Caco-2 (cell line): ENCODE results near the gene KLHDC9. TPM values are rescaled to one million over a fixed set of nuclear protein-coding genes. Genes with fewer than 3 reads are reported as not detected.
A peak's percentile ranks its signal among the peaks of the same experiment; 100 is the strongest.

Experiments
- BruUV-seq: library from RNA; stranded (reverse); fragments of 400-500 nt; replicated peaks from 2 replicates; lab custom pipeline; 2021; lab: Mats Ljungman, UMichigan
- CTCF ChIA-PET: fragments of 300-600 bp; sonication (Branson Sonifier 250); formaldehyde crosslinking; loops from one replicate; lab custom pipeline; 2022; ENCODE audit warnings: antibody characterized with exemption; lab: Charles Lee
- POLR2A ChIA-PET: fragments of 300-600 bp; sonication (Branson Sonifier 250); formaldehyde crosslinking; loops from one replicate; lab custom pipeline; 2022; ENCODE audit warnings: antibody characterized with exemption; lab: Charles Lee
- DNase-seq, 2 experiments: peaks; one replicate each; pipeline versions ENCODE4 v3.0.0 to v3.0.0-alpha.2; 2020 to 2022
- H3K27me3 ChIP-seq: replicated peaks from 2 replicates; pipeline ENCODE4 v1.6.0; 2011; ENCODE audit warnings: low read length; ENCODE audit not compliant: control insufficient read depth, insufficient read depth
- H3K36me3 ChIP-seq: 2 replicates; pipeline ENCODE4 v1.5.1; 2011; ENCODE audit warnings: low read length; ENCODE audit not compliant: control insufficient read depth, insufficient read depth
- H3K4me1 ChIP-seq: fragments of 250-450 bp; sonication (Bioruptor Pico); 2 replicates; pipeline ENCODE4 v1.5.1; 2020; ENCODE audit warnings: mild to moderate bottlenecking
- H3K4me3 ChIP-seq: 2 replicates; pipeline ENCODE4 v1.5.1; 2011; ENCODE audit warnings: low read depth, mild to moderate bottlenecking, control low read depth, low read length
- H3K9me3 ChIP-seq: fragments of 250-450 bp; sonication (Bioruptor Pico); 2 replicates; pipeline ENCODE4 v1.5.1; 2020; ENCODE audit warnings: mild to moderate bottlenecking, moderate library complexity
- H3K27ac Mint-ChIP-seq: one replicate; pipeline ENCODE4 v1.8.0; 2022; ENCODE audit warnings: mixed read lengths; ENCODE audit not compliant: unreplicated experiment
- H3K27me3 Mint-ChIP-seq: one replicate; pipeline ENCODE4 v1.8.0; 2022; ENCODE audit warnings: mixed read lengths; ENCODE audit not compliant: insufficient read depth, unreplicated experiment
- H3K36me3 Mint-ChIP-seq: one replicate; pipeline ENCODE4 v1.8.0; 2022; ENCODE audit warnings: mild to moderate bottlenecking, mixed read lengths; ENCODE audit not compliant: insufficient read depth, unreplicated experiment
- H3K4me1 Mint-ChIP-seq: one replicate; pipeline ENCODE4 v1.8.0; 2022; ENCODE audit warnings: low read depth, mixed read lengths; ENCODE audit not compliant: unreplicated experiment
- H3K4me3 Mint-ChIP-seq: one replicate; pipeline ENCODE4 v1.8.0; 2022; ENCODE audit warnings: mild to moderate bottlenecking, moderate library complexity, mixed read lengths; ENCODE audit not compliant: unreplicated experiment
- H3K9me3 Mint-ChIP-seq: one replicate; pipeline ENCODE4 v1.8.0; 2022; ENCODE audit warnings: mixed read lengths; ENCODE audit not compliant: unreplicated experiment
- intact Hi-C: fragments of 100-400 bp; cut with micrococcal nuclease; formaldehyde crosslinking; loops from one replicate; pipeline ENCODE4 v1.10.0; 2022; ENCODE audit not compliant: unreplicated experiment
- total RNA-seq: library from RNA; stranded (reverse); gene quantifications from 2 replicates; pipeline ENCODE4 v1.2.3, GENCODE V29; 2022
- TF ChIP-seq, protein P1 (sequence below), 2 experiments: fragments of 200-600 bp in 1 of 2; IDR thresholded peaks; 1 replicate in 1 of 2; 2 replicates in 1 of 2; pipeline versions ENCODE4 v1.5.1 to v1.8.0; 2011 to 2022; ENCODE audit warnings: antibody characterized with exemption in 1 of 2, control low read depth in 1 of 2, inconsistent platforms in 1 of 2, low read depth in 1 of 2, low read length in 1 of 2, mild to moderate bottlenecking in 1 of 2, moderate library complexity in 1 of 2; ENCODE audit not compliant: insufficient read depth in 1 of 2, severe bottlenecking in 1 of 2, unreplicated experiment in 1 of 2

KLHDC9 gene
- total RNA-seq, 1 experiment from 2014 or later = 2.0 TPM

DNA sequence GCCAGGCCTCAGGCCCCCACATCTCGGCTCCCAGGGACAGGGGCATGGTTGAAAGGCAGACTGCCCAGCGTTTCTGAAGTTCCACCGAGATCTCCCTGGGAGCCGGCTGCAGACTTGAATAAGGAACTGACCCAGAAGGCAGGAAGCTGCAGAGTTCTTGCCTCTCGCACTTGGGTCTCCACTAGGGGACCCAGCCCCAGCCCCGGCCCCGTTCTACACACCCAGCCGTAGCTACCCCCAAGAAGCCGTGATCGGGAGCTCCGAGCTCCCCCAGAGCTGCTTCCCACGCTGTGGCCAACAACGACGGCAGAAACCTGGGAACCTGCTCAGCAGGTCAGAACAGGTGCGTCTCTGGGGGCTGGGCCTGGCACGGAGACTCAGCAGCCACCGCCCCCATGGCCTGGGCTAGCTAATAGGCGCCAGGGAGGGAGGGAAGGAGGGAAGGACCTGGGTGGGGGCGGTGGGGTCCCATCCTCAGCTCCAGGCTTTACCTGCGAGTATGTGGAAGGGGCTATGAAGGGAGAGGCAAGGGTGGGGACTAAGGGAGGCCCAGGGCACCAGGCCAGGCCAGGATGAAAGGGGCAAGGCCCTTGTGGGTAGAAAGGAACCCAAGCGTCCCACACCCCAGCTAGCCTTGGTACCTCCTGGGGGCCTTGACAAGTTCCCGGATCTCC, 8.8 kb upstream of the KLHDC9 start, which contains the start of gene NECTIN4:
NECTIN4 (minus strand) TSS at position 308 of the 674 bp plus-strand sequence; CDS start at position 46, 262 bp downstream.
- Histone ChIP-seq H3K4me1 (peaks cover 15% of the 10 kb centered on the region), H3K4me3 (no peak within 1 kb of the TSS), H3K27me3 (no peaks in the 10 kb centered on the region), H3K36me3 (no peaks in the 10 kb centered on the region), H3K9me3 (no peaks in the 10 kb centered on the region)
- peak within 1 kb of the TSS; percentile 42 for H3K4me3 Mint-ChIP-seq
- H3K27me3 Mint-ChIP-seq = no peaks in the 10 kb centered on the region
- TF ChIP-seq, protein P1, sequence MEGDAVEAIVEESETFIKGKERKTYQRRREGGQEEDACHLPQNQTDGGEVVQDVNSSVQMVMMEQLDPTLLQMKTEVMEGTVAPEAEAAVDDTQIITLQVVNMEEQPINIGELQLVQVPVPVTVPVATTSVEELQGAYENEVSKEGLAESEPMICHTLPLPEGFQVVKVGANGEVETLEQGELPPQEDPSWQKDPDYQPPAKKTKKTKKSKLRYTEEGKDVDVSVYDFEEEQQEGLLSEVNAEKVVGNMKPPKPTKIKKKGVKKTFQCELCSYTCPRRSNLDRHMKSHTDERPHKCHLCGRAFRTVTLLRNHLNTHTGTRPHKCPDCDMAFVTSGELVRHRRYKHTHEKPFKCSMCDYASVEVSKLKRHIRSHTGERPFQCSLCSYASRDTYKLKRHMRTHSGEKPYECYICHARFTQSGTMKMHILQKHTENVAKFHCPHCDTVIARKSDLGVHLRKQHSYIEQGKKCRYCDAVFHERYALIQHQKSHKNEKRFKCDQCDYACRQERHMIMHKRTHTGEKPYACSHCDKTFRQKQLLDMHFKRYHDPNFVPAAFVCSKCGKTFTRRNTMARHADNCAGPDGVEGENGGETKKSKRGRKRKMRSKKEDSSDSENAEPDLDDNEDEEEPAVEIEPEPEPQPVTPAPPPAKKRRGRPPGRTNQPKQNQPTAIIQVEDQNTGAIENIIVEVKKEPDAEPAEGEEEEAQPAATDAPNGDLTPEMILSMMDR (IDR thresholded peaks at IDR 0.05; ENCODE audit: insufficient read depth in 1 of 2, low read depth in 1 of 2, low read length in 1 of 2, severe bottlenecking in 1 of 2, unreplicated experiment in 1 of 2) = no peak
- intact Hi-C loops = no loop called here
- BruUV-seq = no TSS peak
- peaks cover 10% of the 10 kb centered on the region for H3K4me1 Mint-ChIP-seq
- ChIA-PET CTCF (no interaction called here), POLR2A (no interaction called here)
- H3K9me3 Mint-ChIP-seq = no peaks in the 10 kb centered on the region
- DNase-seq = peak in 1 of 2 experiments; percentile 32
- no peaks in the 10 kb centered on the region for H3K36me3 Mint-ChIP-seq
- peak within 1 kb of the TSS; percentile 36 for H3K27ac Mint-ChIP-seq

- Histone ChIP-seq H3K4me3 (no peak overlapping the region), H3K36me3 (no peaks in the 10 kb centered on the region), H3K4me1 (peaks cover 9% of the 10 kb centered on the region), H3K9me3 (no peaks in the 10 kb centered on the region), H3K27me3 (no peaks in the 10 kb centered on the region)
- no TSS peak for BruUV-seq
- intact Hi-C loops = no loop called here
- TF ChIP-seq, protein P1 (IDR thresholded peaks at IDR 0.05; ENCODE audit: insufficient read depth in 1 of 2, low read depth in 1 of 2, low read length in 1 of 2, severe bottlenecking in 1 of 2, unreplicated experiment in 1 of 2) = no peak
- no peak overlapping the region for H3K27ac Mint-ChIP-seq
- POLR2A ChIA-PET = no interaction called here
- H3K9me3 Mint-ChIP-seq = no peaks in the 10 kb centered on the region
- no peak for DNase-seq
- CTCF ChIA-PET = no interaction called here
- peaks cover 4% of the 10 kb centered on the region for H3K4me1 Mint-ChIP-seq
- no peaks in the 10 kb centered on the region for H3K27me3 Mint-ChIP-seq
- no peak overlapping the region for H3K4me3 Mint-ChIP-seq
- H3K36me3 Mint-ChIP-seq = no peaks in the 10 kb centered on the region
Observed at GRCh38 chr1:161089938-161090337, 8.2 kb upstream of the KLHDC9 start.

DNA sequence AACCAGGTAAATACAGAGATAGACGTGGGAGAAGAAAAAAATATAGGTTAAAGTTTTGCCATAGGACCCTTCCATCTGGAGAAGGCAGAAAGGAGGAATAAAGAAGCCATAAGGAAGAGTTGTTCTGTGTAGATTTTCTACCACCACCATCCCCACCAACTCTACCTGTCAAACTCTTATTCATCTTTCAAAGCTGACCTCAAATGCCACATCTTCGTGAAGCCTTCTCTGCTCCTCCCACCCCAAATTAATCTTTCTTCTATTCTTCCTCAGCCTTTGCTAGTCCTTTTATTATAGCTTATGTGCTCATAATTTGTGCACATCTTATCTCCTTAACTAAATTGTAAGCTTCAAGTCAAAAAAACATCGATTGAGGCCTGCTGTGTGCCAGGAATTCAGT, 7.5 kb upstream of the KLHDC9 start:
- ChIA-PET POLR2A (interaction anchor here (1.0 kb wide), 1 partner anchor 70 kb away, joined by 4 read pairs; the partner anchor contains the start of gene F11R), CTCF (no interaction called here)
- H3K36me3 Mint-ChIP-seq = no peaks in the 10 kb centered on the region
- TF ChIP-seq, protein P1 (IDR thresholded peaks at IDR 0.05; ENCODE audit: insufficient read depth in 1 of 2, low read depth in 1 of 2, low read length in 1 of 2, severe bottlenecking in 1 of 2, unreplicated experiment in 1 of 2) = no peak
- H3K4me1 Mint-ChIP-seq = no peaks in the 10 kb centered on the region
- no peaks in the 10 kb centered on the region for H3K9me3 Mint-ChIP-seq
- no peaks in the 10 kb centered on the region for H3K27me3 ChIP-seq
- DNase-seq = no peak
- H3K4me3 ChIP-seq = no peak overlapping the region
- no peaks in the 10 kb centered on the region for H3K27me3 Mint-ChIP-seq
- intact Hi-C loops = no loop called here
- H3K36me3 ChIP-seq = no peaks in the 10 kb centered on the region
- H3K9me3 ChIP-seq = no peaks in the 10 kb centered on the region
- no peak overlapping the region for H3K4me3 Mint-ChIP-seq
- no TSS peak for BruUV-seq
- 0 out of 2 replicates have a peak, but pooled peaks cover 4% of the 10 kb centered on the region for H3K4me1 ChIP-seq
- H3K27ac Mint-ChIP-seq = no peak overlapping the region
